ENCODE results near the gene DGCR2. TPM values are rescaled to one million over a fixed set of nuclear protein-coding genes. Genes with fewer than 3 reads are reported as not detected.
"Not testable (repeated sequence)": the region's sequence is repeated elsewhere in the genome, so short reads cannot be mapped to it uniquely, and the experiment has no call there.

Gene DGCR2
- total RNA-seq, 4 donors from 2014 or later, result 29.5 to 62.4 (median 30.5) TPM

- ATAC-seq (ENCODE audit: low FRiP score) (no peak), DNase-seq (ENCODE audit: low spot score) (no peak)
- no peak for TF ChIP-seq CTCF (IDR thresholded peaks at IDR 0.05)
Measured at GRCh38 chr22:19022755-19023154, 99.5 kb downstream of the DGCR2 start.

GRCh38 chr22:19019679-19020032, 102.6 kb downstream of the DGCR2 start:
- ATAC-seq (ENCODE audit: low FRiP score) (no peak), DNase-seq (ENCODE audit: low spot score) (no peak)
- no peak for TF ChIP-seq CTCF (IDR thresholded peaks at IDR 0.05)

- no peak for ATAC-seq (ENCODE audit: low FRiP score)
- DNase-seq (ENCODE audit: low spot score), result no peak
- no peak for TF ChIP-seq CTCF (IDR thresholded peaks at IDR 0.05)
Measured at GRCh38 chr22:19019029-19019678, 103.1 kb downstream of the DGCR2 start.

GRCh38 chr22:19018256-19018655, 104.0 kb downstream of the DGCR2 start:
- DNase-seq (ENCODE audit: low spot score), result no peak
- no peak for TF ChIP-seq CTCF (IDR thresholded peaks at IDR 0.05)
- ATAC-seq (ENCODE audit: low FRiP score), result no peak

DNA sequence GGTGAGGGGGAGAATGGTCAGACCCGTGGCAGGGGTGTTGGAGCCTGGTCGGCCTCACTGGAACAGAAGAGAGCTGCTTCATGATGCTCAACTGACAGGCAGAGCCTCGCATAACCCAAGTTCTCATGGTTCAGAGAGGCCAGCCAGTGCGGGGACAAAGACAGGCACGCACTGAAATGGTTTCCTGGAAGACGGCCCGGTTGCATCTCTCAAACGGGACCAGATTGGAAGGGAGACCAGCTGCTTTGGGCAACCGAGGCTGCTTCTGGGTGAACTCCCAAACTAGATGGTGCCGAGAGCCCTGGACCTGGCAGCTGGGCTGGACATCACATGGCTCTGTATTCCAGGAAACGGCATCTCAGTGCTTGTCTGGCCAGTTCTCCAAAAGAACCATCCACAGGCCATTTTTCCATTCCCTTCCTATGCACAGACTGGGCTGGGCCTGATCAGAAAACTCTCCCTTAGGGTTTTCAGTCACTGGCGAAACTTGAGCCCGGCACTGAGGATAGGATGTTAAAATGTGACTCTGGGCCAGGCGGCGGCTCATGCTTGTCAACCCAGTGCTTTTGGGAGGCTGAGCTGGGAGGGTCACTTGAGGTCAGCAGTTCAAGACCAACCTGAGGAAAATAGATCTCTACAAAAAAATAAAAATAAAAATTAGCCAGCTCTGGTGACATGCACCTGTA, 106.0 kb downstream of the DGCR2 start:
- no peak for DNase-seq (ENCODE audit: low spot score)
- no peak for TF ChIP-seq CTCF (IDR thresholded peaks at IDR 0.05)
- no peak for ATAC-seq (ENCODE audit: low FRiP score)

DNA sequence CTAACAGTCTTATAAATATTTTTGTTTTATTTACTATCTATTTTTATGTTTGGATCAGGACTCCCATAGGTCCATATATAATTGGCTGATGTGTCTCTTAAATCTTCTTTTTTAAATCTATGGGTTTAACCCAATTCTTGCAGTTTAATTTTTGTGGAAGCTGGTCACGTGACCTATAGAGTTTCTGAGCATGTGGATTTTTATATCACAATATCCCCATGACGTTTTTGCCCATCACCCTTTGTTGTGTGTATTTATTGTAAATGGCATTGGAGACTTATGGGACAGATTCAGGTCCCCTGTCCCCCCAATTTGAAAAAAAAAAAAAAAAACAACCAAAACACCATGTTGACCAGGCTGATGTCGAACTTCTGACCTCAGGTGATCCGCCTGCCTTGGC, 107.3 kb downstream of the DGCR2 start:
- DNase-seq (ENCODE audit: low spot score), result no peak
- ATAC-seq (ENCODE audit: low FRiP score), result no peak
- TF ChIP-seq CTCF (IDR thresholded peaks at IDR 0.05), result no peak

DNA sequence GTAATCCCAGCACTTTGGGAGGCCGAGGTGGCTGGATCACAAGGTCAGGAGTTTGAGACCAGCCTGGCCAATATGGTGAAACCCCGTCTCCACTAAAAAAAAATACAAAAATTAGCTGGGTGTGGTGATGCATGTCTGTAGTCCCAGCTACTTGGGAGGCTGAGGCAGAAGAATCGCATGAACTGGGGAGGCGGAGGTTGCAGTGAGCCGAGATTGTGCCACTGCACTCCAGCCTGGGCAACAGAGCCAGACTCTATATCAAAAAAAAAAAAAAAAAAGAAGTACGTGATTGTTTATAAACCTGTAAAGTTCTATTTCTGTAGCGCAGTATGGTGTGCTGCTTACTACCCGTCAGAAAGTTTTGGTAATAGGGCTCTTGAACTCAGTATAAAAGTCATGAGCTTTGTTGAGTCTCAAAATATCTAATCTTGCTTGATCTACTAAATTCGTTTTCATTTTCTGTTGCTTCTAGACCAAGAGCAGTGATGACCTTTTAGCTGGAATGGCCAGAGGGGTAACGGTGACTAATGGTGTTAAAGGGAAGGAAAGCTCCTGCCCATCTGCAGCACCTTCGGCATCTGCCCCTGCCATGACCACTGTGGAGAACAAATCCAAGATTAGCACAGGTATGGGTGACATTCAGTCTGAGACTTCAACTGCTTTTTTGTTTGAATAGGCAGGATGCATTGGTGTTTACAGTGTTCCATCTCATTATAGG, 108.2 kb downstream of the DGCR2 start:
- not testable (repeated sequence) for DNase-seq (ENCODE audit: low spot score); ATAC-seq (ENCODE audit: low FRiP score)

GRCh38 chr22:19013411-19013810, 108.8 kb downstream of the DGCR2 start:
- not testable (repeated sequence) for ATAC-seq (ENCODE audit: low FRiP score); DNase-seq (ENCODE audit: low spot score)

All from omental fat pad (tissue), 4 donors.